GM12872 (cell line): ENCODE measurements around the gene DNAJC30.
A peak's percentile ranks its signal among the peaks of the same experiment; 100 is the strongest.

Experiments
- TF ChIP-seq, protein P1 (sequence below): IDR thresholded peaks from 3 replicates; pipeline ENCODE4 v1.5.1; 2011; ENCODE audit warnings: low read depth, mild to moderate bottlenecking, low read length, moderate library complexity; ENCODE audit not compliant: insufficient read depth

The DNAJC30 gene

DNA sequence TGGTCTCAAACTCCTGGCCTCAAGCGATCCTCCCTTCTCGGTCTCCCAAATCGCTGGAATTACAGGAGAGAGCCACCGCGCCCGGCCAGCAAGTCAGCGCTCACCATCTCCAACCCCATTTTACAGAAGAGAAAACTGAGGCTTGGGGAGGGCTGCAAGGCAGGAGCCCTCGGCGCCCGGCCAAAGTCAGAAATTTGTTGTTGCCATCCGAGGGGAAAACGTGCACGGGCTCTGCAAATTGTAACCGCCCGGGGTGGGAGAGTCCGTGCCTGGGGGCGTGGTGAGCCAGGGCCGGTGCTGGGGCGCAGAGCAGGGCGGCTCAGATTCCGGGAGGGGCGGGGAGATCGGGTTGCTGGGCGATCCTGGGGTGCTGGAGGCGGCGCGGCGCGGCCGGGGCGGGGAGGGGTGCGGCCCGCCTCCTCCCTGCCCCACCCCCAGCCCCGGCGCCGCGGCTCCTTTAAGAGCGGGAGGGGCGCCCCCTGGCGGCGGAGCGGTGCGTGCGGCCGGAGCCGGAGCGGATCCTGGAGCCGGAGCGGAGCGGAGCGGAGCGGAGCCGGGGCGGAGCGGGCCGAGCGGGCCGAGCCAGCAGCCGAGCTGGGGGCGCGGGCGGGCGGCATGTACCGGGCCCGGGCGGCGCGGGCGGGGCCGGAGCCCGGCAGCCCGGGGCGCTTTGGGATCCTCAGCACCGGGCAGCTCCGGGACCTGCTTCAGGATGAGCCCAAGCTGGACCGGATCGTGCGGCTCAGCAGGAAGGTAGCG, 15.7 kb downstream of the DNAJC30 start, which contains the start of gene VPS37D:
Gene VPS37D (plus strand): TSS at position 488 of the 759 bp plus-strand sequence. CDS start 128 bp downstream, at position 616.
- TF ChIP-seq, protein P1, sequence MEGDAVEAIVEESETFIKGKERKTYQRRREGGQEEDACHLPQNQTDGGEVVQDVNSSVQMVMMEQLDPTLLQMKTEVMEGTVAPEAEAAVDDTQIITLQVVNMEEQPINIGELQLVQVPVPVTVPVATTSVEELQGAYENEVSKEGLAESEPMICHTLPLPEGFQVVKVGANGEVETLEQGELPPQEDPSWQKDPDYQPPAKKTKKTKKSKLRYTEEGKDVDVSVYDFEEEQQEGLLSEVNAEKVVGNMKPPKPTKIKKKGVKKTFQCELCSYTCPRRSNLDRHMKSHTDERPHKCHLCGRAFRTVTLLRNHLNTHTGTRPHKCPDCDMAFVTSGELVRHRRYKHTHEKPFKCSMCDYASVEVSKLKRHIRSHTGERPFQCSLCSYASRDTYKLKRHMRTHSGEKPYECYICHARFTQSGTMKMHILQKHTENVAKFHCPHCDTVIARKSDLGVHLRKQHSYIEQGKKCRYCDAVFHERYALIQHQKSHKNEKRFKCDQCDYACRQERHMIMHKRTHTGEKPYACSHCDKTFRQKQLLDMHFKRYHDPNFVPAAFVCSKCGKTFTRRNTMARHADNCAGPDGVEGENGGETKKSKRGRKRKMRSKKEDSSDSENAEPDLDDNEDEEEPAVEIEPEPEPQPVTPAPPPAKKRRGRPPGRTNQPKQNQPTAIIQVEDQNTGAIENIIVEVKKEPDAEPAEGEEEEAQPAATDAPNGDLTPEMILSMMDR, result peak; percentile 70; the same call in 2 of the 3 replicates

DNA sequence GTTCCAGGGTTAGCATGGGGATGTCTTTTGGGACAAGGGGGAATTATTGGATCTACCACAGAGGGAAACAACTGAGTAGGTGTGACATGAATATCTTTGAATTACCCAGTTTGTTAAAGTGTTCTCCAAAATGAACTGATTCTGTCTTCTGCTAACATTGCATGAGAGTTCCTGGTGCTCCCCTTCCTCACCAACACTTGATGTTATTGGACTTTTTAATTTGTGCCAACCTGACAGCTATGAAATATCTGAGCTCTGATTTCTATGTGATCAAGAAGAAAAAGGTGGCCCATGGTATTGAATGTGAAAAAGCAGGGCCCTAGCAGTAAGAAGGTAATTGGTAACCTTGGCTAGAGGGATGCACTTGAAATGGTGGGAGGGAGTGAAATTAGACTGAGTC, 20.2 kb downstream of the DNAJC30 start:
- TF ChIP-seq, protein P1, result no peak

DNA sequence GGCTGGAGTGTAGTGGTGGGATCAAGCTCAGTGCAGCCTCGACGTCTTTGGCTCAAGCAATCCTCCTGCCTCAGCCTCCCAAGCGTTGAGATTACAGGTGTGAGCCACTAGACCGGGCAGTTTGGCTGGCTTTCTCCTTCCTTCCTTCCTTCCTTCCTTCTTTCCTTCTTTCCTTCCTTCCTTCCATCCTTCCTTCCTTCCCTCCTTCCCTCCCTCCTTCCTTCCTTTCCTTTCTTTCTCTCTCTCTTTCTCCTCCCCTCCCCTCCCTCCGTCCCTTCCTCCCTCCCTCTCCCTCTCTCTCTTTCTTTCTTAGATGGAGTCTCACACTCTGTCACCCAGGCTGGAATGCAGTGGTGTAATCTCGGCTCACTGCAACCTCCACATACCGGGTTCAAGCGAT, 23.3 kb downstream of the DNAJC30 start:
- TF ChIP-seq, protein P1, result no peak

DNA sequence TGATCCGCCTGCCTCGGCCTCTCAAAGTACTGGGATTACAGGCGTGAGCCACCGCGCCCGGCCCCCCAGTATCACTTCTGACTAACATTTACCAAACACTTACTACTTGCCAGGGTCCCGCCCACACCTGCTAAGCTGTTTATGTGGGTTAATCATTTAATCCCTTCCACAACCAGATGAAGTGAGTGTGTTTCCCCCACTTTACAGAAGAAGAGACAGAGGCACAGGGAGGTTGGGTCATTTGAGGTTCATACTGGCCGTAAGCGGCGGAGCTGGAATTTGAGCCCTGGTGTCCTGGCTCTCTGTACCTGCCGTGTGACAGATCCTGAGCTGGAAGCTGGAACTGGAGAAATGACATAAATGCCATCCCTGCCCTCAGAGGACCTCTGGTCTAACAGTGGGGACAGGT, 30.7 kb downstream of the DNAJC30 start:
- TF ChIP-seq, protein P1, result no peak

DNA sequence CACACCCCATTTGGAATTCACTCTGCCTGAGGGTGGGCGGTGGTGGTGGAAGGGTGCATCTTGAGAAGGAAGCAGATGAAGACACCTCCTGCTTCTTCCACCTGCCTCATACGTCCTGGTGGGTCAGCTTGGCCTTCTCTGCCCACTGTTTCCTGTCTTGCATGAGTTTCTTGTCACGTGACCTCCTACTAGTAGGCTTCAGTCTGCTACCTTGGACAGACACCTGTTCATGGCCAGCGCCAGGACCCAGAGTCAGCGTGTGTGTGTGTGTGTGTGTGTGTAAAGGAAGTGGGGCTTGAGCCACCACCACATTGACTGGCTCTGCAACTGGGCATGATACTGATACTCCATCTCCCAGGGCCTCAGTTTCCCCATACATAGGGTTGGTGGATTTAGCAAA, 32.7 kb downstream of the DNAJC30 start:
- TF ChIP-seq, protein P1, result no peak

DNA sequence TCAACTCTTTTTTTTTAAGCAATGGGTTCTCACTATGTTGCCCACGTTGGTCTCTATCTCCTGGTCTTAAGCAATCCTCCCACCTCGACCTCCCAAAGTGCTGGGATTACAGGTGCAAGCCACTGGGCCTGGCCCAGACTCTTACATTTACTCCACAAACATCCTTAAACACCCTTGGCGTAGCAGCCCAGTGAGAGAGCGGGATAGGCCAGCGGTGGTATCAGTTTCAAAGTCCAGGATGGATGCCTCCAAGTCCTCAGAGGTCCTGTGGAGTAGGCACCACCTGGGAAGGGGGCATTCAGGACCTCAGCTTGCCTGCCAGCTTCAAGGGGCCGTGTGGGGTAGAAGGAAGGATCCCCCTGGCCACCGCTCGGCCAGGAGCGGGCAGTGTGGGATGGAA, 33.7 kb downstream of the DNAJC30 start:
- TF ChIP-seq, protein P1, result no peak

DNA sequence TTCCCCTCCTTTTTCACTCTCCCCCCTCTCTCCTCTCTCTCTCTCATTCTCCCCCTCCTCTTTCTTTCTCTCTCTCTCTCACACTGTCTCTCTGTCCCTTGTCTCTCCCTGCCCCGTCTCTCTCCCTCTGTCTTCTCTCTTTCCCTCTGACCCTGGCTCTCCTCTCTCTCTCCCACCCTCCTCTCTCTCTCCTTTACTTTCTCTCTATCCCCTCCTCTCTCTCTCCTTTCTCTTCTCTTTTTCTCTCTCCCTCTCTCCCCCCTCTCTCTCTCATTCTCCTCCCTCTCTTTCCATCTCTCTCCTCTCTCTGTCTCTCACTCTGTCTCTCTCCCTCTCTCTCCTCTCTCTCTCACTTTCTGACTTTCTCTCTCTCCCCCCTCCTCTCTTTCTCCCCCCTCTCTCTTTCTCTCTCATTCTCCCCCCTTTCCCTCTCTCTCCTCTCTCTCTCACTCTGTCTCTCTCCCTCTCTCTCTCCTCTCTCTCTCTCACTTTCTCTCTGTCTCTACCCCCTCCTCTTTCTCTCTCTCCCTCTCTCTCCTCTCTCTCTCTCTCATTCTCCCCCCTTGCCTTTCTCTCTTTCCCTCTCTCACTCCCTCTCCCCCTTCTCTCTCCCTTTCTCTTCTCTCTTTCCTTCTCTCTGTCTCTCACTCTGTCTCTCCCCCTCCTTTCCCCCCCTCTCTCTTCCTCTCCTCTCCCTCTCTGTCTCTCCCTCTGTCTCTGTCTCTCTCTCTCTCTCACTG, 34.5 kb downstream of the DNAJC30 start:
- TF ChIP-seq, protein P1, result no peak
